RWPE2 (cell line): ENCODE results near the gene NUBPL.

Source experiments
- ATAC-seq: fragments of 200-7000 bp; cut with Tn5 transposase; 3 replicates; pipeline ENCODE4 v1.9.1; 2021; ENCODE audit warnings: low read depth
- DNase-seq: peaks from one replicate; pipeline ENCODE4 v3.0.0-alpha.2; 2020; ENCODE audit warnings: low spot score
- H3K27ac ChIP-seq: fragments of 450-650 bp; 2 replicates; pipeline ENCODE4 v1.5.1; 2017; ENCODE audit warnings: mild to moderate bottlenecking; ENCODE audit not compliant: poor library complexity, severe bottlenecking
- H3K27me3 ChIP-seq: fragments of 250-450 bp; sonication (Bioruptor Pico); 2 replicates; pipeline ENCODE4 v1.5.1; 2021; ENCODE audit warnings: mild to moderate bottlenecking, moderate library complexity; ENCODE audit not compliant: insufficient read depth, poor library complexity, severe bottlenecking
- H3K36me3 ChIP-seq: fragments of 250-450 bp; sonication (Bioruptor Pico); 2 replicates; pipeline ENCODE4 v1.5.1; 2020; ENCODE audit warnings: low read depth, mild to moderate bottlenecking, moderate library complexity
- H3K4me1 ChIP-seq: fragments of 250-450 bp; sonication (Bioruptor Pico); 2 replicates; pipeline ENCODE4 v1.5.1; 2021; ENCODE audit warnings: mild to moderate bottlenecking, moderate library complexity; ENCODE audit not compliant: insufficient read depth, poor library complexity, severe bottlenecking
- H3K4me3 ChIP-seq: fragments of 250-450 bp; sonication (Bioruptor Pico); 2 replicates; pipeline ENCODE4 v1.5.1; 2021; ENCODE audit warnings: mild to moderate bottlenecking, moderate library complexity; ENCODE audit not compliant: severe bottlenecking
- H3K9me3 ChIP-seq: fragments of 250-450 bp; sonication (Bioruptor Pico); 2 replicates; pipeline ENCODE4 v1.5.1; 2021; ENCODE audit warnings: mild to moderate bottlenecking, moderate library complexity; ENCODE audit not compliant: severe bottlenecking
- TF ChIP-seq, protein P1 (sequence below): fragments of 450-650 bp; IDR thresholded peaks from one replicate; pipeline ENCODE4 v1.5.1; 2017; ENCODE audit warnings: mild to moderate bottlenecking, moderate library complexity; ENCODE audit not compliant: poor library complexity, severe bottlenecking

Gene NUBPL

DNA sequence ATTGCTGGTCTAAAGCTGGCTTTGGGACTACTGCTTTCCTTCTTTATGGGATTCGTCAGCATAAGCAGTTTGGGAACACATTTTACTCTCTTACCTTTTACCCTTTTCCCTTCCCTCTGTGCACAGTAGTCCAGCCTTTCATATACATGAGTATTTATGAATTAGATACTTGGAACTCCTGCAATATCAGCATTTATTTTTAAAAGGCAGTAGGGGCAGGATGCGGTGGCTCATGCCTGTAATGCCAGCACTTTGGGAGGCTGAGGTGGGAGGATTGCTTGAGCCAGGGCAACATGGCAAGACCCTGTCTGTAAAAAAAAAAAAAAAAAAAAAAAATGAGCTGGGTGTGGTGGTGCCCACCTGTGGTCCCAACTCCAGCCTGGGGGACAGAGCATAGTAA is 3.0 kb downstream of the NUBPL start:
- no peak for DNase-seq
- no peak for ATAC-seq
- Histone ChIP-seq H3K36me3 (peaks cover 54% of the 10 kb centered on the region), H3K9me3 (no peaks in the 10 kb centered on the region), H3K27ac (no peak overlapping the region), H3K4me3 (no peak overlapping the region), H3K4me1 (peaks cover 10% of the 10 kb centered on the region), H3K27me3 (no peaks in the 10 kb centered on the region)
- TF ChIP-seq, protein P1, sequence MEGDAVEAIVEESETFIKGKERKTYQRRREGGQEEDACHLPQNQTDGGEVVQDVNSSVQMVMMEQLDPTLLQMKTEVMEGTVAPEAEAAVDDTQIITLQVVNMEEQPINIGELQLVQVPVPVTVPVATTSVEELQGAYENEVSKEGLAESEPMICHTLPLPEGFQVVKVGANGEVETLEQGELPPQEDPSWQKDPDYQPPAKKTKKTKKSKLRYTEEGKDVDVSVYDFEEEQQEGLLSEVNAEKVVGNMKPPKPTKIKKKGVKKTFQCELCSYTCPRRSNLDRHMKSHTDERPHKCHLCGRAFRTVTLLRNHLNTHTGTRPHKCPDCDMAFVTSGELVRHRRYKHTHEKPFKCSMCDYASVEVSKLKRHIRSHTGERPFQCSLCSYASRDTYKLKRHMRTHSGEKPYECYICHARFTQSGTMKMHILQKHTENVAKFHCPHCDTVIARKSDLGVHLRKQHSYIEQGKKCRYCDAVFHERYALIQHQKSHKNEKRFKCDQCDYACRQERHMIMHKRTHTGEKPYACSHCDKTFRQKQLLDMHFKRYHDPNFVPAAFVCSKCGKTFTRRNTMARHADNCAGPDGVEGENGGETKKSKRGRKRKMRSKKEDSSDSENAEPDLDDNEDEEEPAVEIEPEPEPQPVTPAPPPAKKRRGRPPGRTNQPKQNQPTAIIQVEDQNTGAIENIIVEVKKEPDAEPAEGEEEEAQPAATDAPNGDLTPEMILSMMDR, result no peak

- H3K9me3 ChIP-seq, result no peaks in the 10 kb centered on the region
- no peak overlapping the region for H3K27ac ChIP-seq
- TF ChIP-seq, protein P1, result no peak
- peaks cover 10% of the 10 kb centered on the region for H3K4me1 ChIP-seq
- H3K27me3 ChIP-seq, result no peaks in the 10 kb centered on the region
- DNase-seq (no peak), ATAC-seq (no peak)
- no peak overlapping the region for H3K4me3 ChIP-seq
- peaks cover 70% of the 10 kb centered on the region for H3K36me3 ChIP-seq
Observed at GRCh38 chr14:31566456-31566855, 5.3 kb downstream of the NUBPL start.

- Histone ChIP-seq H3K27ac (peak overlapping the region; percentile 4), H3K4me3 (no peak overlapping the region), H3K27me3 (no peaks in the 10 kb centered on the region), H3K4me1 (peaks cover 10% of the 10 kb centered on the region), H3K36me3 (peaks cover 70% of the 10 kb centered on the region), H3K9me3 (no peaks in the 10 kb centered on the region)
- DNase-seq, result no peak
- TF ChIP-seq, protein P1, result no peak
- ATAC-seq, result no peak
Observed at GRCh38 chr14:31567655-31568054, 6.5 kb downstream of the NUBPL start.

DNA sequence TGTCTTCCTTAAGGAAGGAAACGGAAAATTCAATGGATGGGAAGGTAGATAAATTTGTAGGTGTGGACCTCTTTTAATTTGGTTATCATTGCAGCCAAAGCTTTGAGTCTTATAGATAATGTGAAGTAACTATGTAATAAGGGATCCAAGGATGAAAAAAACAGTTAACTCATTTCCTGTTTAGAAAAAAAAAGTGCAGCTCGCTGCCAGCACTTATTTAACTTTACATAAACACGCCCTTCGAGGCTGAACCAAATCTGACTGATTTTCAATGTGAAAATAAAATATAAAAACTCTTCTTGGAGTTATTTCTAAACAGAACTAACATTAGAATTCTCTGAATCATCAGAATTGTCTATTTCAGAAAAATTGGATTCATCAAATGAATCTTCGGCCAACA is 7.0 kb downstream of the NUBPL start:
- Histone ChIP-seq H3K9me3 (no peaks in the 10 kb centered on the region), H3K27ac (peak overlapping the region; percentile 4), H3K36me3 (peaks cover 67% of the 10 kb centered on the region), H3K4me1 (peaks cover 5% of the 10 kb centered on the region), H3K27me3 (no peaks in the 10 kb centered on the region), H3K4me3 (no peak overlapping the region)
- DNase-seq (no peak), ATAC-seq (no peak)
- TF ChIP-seq, protein P1, result no peak

DNA sequence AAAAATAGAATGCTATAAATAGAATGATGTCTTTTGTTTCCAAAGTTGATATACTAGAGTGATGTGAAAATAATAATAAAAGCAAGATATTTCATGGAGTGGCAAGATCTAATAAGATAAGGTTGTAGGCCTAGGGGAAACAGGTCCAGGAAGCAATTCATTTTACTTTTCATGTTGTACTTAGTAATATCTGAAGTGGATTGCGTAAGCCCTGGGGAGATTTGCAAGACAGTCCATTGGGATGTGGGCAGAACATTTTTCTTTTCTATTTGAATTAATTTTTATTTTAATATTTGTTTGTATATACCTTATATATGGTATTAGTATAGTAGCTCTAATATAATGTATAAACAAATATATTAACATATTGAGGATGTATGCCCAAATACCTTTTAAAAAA is 7.5 kb downstream of the NUBPL start:
- H3K36me3 ChIP-seq, result peaks cover 64% of the 10 kb centered on the region
- no peaks in the 10 kb centered on the region for H3K27me3 ChIP-seq
- H3K4me3 ChIP-seq, result no peak overlapping the region
- peaks cover 3% of the 10 kb centered on the region for H3K4me1 ChIP-seq
- DNase-seq, result no peak
- TF ChIP-seq, protein P1, result no peak
- no peak overlapping the region for H3K27ac ChIP-seq
- ATAC-seq, result no peak
- H3K9me3 ChIP-seq, result no peaks in the 10 kb centered on the region
